ENCODE measurements around the gene LENG9.

Gene LENG9

GRCh38 chr19:54430306-54431254 is 33.0 kb downstream of the LENG9 start:
- Histone ChIP-seq H3K4me3 (ENCODE audit: low read length in 2 of 2) (no peak overlapping the region), H2BK15ac (ENCODE audit: low read length) (peak overlapping the region; percentile 90)

GRCh38 chr19:54429545-54430227 is 33.9 kb downstream of the LENG9 start:
- Histone ChIP-seq H2AFZ (ENCODE audit: low read length) (no peak overlapping the region), H3K4me1 (ENCODE audit: control insufficient read depth in 2 of 2, insufficient read depth in 1 of 2, low read depth in 1 of 2, low read length in 2 of 2) (peaks cover 8 to 49% of the 10 kb centered on the region in 2 donors), H3K79me1 (ENCODE audit: low read depth, low read length) (peaks cover 10% of the 10 kb centered on the region), H2BK15ac (ENCODE audit: low read length) (peak overlapping the region; percentile 90), H2BK12ac (ENCODE audit: low read length) (peak overlapping the region; percentile 84), H3K36me3 (replicated peaks in 1 of 2; ENCODE audit: control insufficient read depth in 2 of 2, insufficient read depth in 2 of 2, low read length in 2 of 2) (peaks cover 36 to 49% of the 10 kb centered on the region in 2 donors), H3K18ac (ENCODE audit: low read length) (peak overlapping the region; percentile 55), H3K14ac (ENCODE audit: low read length) (no peak overlapping the region), H3K27ac (replicated peaks; ENCODE audit: low read length) (peak overlapping the region; percentile 83), H3K4me2 (ENCODE audit: insufficient read depth, low read length, poor library complexity, severe bottlenecking) (peak overlapping the region; percentile 24), H3K9ac (ENCODE audit: low read depth, low read length, poor library complexity) (no peak overlapping the region), H3K4ac (ENCODE audit: low read length) (peak overlapping the region; percentile 91), H4K8ac (ENCODE audit: low read depth, low read length) (no peak overlapping the region), H3K23ac (ENCODE audit: low read depth, low read length, poor library complexity) (peak overlapping the region; percentile 77), H2AK5ac (ENCODE audit: low read depth, low read length) (peak overlapping the region; percentile 90), H3K9me3 (replicated peaks in 1 of 2; ENCODE audit: control insufficient read depth in 2 of 2, insufficient read depth in 1 of 2, low read depth in 1 of 2, low read length in 2 of 2) (peaks cover 0 to 2% of the 10 kb centered on the region in 2 donors), H3K4me3 (ENCODE audit: low read length in 2 of 2) (no peak overlapping the region), H4K91ac (ENCODE audit: low read depth, low read length, poor library complexity) (no peak overlapping the region), H2BK5ac (ENCODE audit: low read length) (peak overlapping the region; percentile 84), H3K27me3 (ENCODE audit: control insufficient read depth in 3 of 3, insufficient read depth in 3 of 3, low read depth in 1 of 3, low read length in 3 of 3) (no peaks in the 10 kb centered on the region), H2BK120ac (ENCODE audit: low read depth, low read length) (no peak overlapping the region)
- DNase-seq (ENCODE audit: low spot score): no peak
- WGBS, 2 donors (ENCODE audit: extremely low coverage in 2 of 2, insufficient read length in 2 of 2, insufficient replicate concordance in 1 of 2): no CpG with 5 or more reads among the region's 13 CpGs

More at GRCh38 chr19:54430306-54431254, 33.0 kb downstream of the LENG9 start:
- Histone ChIP-seq H3K4me1 (ENCODE audit: control insufficient read depth in 2 of 2, insufficient read depth in 1 of 2, low read depth in 1 of 2, low read length in 2 of 2) (peaks cover 16 to 58% of the 10 kb centered on the region in 2 donors), H3K9ac (ENCODE audit: low read depth, low read length, poor library complexity) (peak overlapping the region; percentile 63), H2AK5ac (ENCODE audit: low read depth, low read length) (peak overlapping the region; percentile 88), H2BK12ac (ENCODE audit: low read length) (peak overlapping the region; percentile 93), H3K27ac (replicated peaks; ENCODE audit: low read length) (peak overlapping the region; percentile 83), H3K14ac (ENCODE audit: low read length) (no peak overlapping the region), H3K23ac (ENCODE audit: low read depth, low read length, poor library complexity) (no peak overlapping the region), H4K8ac (ENCODE audit: low read depth, low read length) (no peak overlapping the region), H3K36me3 (replicated peaks in 1 of 2; ENCODE audit: control insufficient read depth in 2 of 2, insufficient read depth in 2 of 2, low read length in 2 of 2) (peaks cover 36 to 42% of the 10 kb centered on the region in 2 donors), H2BK5ac (ENCODE audit: low read length) (peak overlapping the region; percentile 84), H3K79me1 (ENCODE audit: low read depth, low read length) (peaks cover 13% of the 10 kb centered on the region), H3K18ac (ENCODE audit: low read length) (peak overlapping the region; percentile 95), H2AFZ (ENCODE audit: low read length) (no peak overlapping the region), H3K9me3 (replicated peaks in 1 of 2; ENCODE audit: control insufficient read depth in 2 of 2, insufficient read depth in 1 of 2, low read depth in 1 of 2, low read length in 2 of 2) (peaks cover 0 to 2% of the 10 kb centered on the region in 2 donors), H4K91ac (ENCODE audit: low read depth, low read length, poor library complexity) (no peak overlapping the region), H3K27me3 (ENCODE audit: control insufficient read depth in 3 of 3, insufficient read depth in 3 of 3, low read depth in 1 of 3, low read length in 3 of 3) (no peaks in the 10 kb centered on the region), H3K4ac (ENCODE audit: low read length) (peak overlapping the region; percentile 91), H2BK120ac (ENCODE audit: low read depth, low read length) (peak overlapping the region; percentile 57), H3K4me2 (ENCODE audit: insufficient read depth, low read length, poor library complexity, severe bottlenecking) (peak overlapping the region; percentile 69)
- DNase-seq (ENCODE audit: low spot score): no peak
- no CpG with 5 or more reads among the region's 43 CpGs for WGBS, 2 donors (ENCODE audit: extremely low coverage in 2 of 2, insufficient read length in 2 of 2, insufficient replicate concordance in 1 of 2)

GRCh38 chr19:54429176-54429495 is 34.4 kb downstream of the LENG9 start:
- Histone ChIP-seq H2AFZ (ENCODE audit: low read length) (no peak overlapping the region), H3K9ac (ENCODE audit: low read depth, low read length, poor library complexity) (no peak overlapping the region), H4K91ac (ENCODE audit: low read depth, low read length, poor library complexity) (no peak overlapping the region), H3K4me2 (ENCODE audit: insufficient read depth, low read length, poor library complexity, severe bottlenecking) (peak overlapping the region; percentile 19), H2BK5ac (ENCODE audit: low read length) (no peak overlapping the region), H2BK15ac (ENCODE audit: low read length) (peak overlapping the region; percentile 90), H3K18ac (ENCODE audit: low read length) (peak overlapping the region; percentile 5), H2BK120ac (ENCODE audit: low read depth, low read length) (no peak overlapping the region), H3K4me1 (ENCODE audit: control insufficient read depth in 2 of 2, insufficient read depth in 1 of 2, low read depth in 1 of 2, low read length in 2 of 2) (peaks cover 7 to 44% of the 10 kb centered on the region in 2 donors), H3K14ac (ENCODE audit: low read length) (no peak overlapping the region), H2AK5ac (ENCODE audit: low read depth, low read length) (no peak overlapping the region), H3K4ac (ENCODE audit: low read length) (no peak overlapping the region), H3K4me3 (ENCODE audit: low read length in 2 of 2) (no peak overlapping the region), H4K8ac (ENCODE audit: low read depth, low read length) (no peak overlapping the region), H3K27ac (replicated peaks; ENCODE audit: low read length) (peak overlapping the region; percentile 83), H3K36me3 (replicated peaks in 1 of 2; ENCODE audit: control insufficient read depth in 2 of 2, insufficient read depth in 2 of 2, low read length in 2 of 2) (peaks cover 35 to 51% of the 10 kb centered on the region in 2 donors), H3K9me3 (replicated peaks in 1 of 2; ENCODE audit: control insufficient read depth in 2 of 2, insufficient read depth in 1 of 2, low read depth in 1 of 2, low read length in 2 of 2) (peaks cover 0 to 2% of the 10 kb centered on the region in 2 donors), H3K23ac (ENCODE audit: low read depth, low read length, poor library complexity) (no peak overlapping the region), H3K27me3 (ENCODE audit: control insufficient read depth in 3 of 3, insufficient read depth in 3 of 3, low read depth in 1 of 3, low read length in 3 of 3) (no peaks in the 10 kb centered on the region), H3K79me1 (ENCODE audit: low read depth, low read length) (peaks cover 12% of the 10 kb centered on the region), H2BK12ac (ENCODE audit: low read length) (no peak overlapping the region)
- DNase-seq (ENCODE audit: low spot score): no peak
- WGBS, 2 donors (ENCODE audit: extremely low coverage in 2 of 2, insufficient read length in 2 of 2, insufficient replicate concordance in 1 of 2): no CpG with 5 or more reads among the region's 8 CpGs
